Mesothelial cell of epicardium (in vitro differentiated cells): Measurements from ENCODE around the gene GGCT. TPM values are rescaled to one million over a fixed set of nuclear protein-coding genes. Genes with fewer than 3 reads are reported as not detected.
"Not testable (repeated sequence)": the region's sequence is repeated elsewhere in the genome, so short reads cannot be mapped to it uniquely, and the experiment has no call there.

Source experiments
- DNase-seq, 2 experiments: peaks; one replicate each; pipeline ENCODE4 v3.0.0; 2021; ENCODE audit warnings: low spot score in 2 of 2; ENCODE audit not compliant: unreplicated experiment in 2 of 2
- H3K27ac Mint-ChIP-seq: 2 replicates; pipeline ENCODE4 v1.8.0; 2021; ENCODE audit warnings: mixed read lengths
- H3K27me3 Mint-ChIP-seq: 2 replicates; pipeline ENCODE4 v1.8.0; 2021; ENCODE audit warnings: low read depth, mixed read lengths
- H3K36me3 Mint-ChIP-seq: 2 replicates; pipeline ENCODE4 v1.8.0; 2021; ENCODE audit warnings: mixed read lengths
- H3K4me1 Mint-ChIP-seq: 2 replicates; pipeline ENCODE4 v1.8.0; 2021; ENCODE audit warnings: mixed read lengths
- H3K4me3 Mint-ChIP-seq: 2 replicates; pipeline ENCODE4 v1.8.0; 2021; ENCODE audit warnings: mild to moderate bottlenecking, moderate library complexity, mixed read lengths
- H3K9me3 Mint-ChIP-seq: 2 replicates; pipeline ENCODE4 v1.8.0; 2021; ENCODE audit warnings: mixed read lengths
- total RNA-seq: library from RNA; stranded (reverse); gene quantifications from 3 replicates; pipeline ENCODE4 v1.2.1, GENCODE V29; 2021
- TF ChIP-seq, protein P1 (sequence below): fragments of 200-600 bp; sonication (generic); IDR thresholded peaks from one replicate; pipeline ENCODE4 v1.5.0; 2021; ENCODE audit warnings: antibody characterized with exemption; ENCODE audit not compliant: unreplicated experiment

The GGCT gene
- total RNA-seq, 1 donor from 2014 or later, result 36.6 TPM

GRCh38 chr7:30510124-30511075 is 5.8 kb upstream of the GGCT start:
- H3K4me3 Mint-ChIP-seq, result no peak overlapping the region
- peaks cover 46% of the 10 kb centered on the region for H3K4me1 Mint-ChIP-seq
- no peak for DNase-seq
- TF ChIP-seq, protein P1, sequence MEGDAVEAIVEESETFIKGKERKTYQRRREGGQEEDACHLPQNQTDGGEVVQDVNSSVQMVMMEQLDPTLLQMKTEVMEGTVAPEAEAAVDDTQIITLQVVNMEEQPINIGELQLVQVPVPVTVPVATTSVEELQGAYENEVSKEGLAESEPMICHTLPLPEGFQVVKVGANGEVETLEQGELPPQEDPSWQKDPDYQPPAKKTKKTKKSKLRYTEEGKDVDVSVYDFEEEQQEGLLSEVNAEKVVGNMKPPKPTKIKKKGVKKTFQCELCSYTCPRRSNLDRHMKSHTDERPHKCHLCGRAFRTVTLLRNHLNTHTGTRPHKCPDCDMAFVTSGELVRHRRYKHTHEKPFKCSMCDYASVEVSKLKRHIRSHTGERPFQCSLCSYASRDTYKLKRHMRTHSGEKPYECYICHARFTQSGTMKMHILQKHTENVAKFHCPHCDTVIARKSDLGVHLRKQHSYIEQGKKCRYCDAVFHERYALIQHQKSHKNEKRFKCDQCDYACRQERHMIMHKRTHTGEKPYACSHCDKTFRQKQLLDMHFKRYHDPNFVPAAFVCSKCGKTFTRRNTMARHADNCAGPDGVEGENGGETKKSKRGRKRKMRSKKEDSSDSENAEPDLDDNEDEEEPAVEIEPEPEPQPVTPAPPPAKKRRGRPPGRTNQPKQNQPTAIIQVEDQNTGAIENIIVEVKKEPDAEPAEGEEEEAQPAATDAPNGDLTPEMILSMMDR, result peak; percentile 62
- H3K27me3 Mint-ChIP-seq, result no peaks in the 10 kb centered on the region
- peak overlapping the region; percentile 67 for H3K27ac Mint-ChIP-seq
- H3K9me3 Mint-ChIP-seq, result peaks cover 11% of the 10 kb centered on the region
- H3K36me3 Mint-ChIP-seq, result no peaks in the 10 kb centered on the region

GRCh38 chr7:30509171-30509857 is 4.7 kb upstream of the GGCT start:
- DNase-seq, H3K27me3 Mint-ChIP-seq, H3K36me3 Mint-ChIP-seq: not testable (repeated sequence)
- peaks cover 48% of the 10 kb centered on the region for H3K4me1 Mint-ChIP-seq
- peak overlapping the region; percentile 87 for H3K27ac Mint-ChIP-seq
- H3K4me3 Mint-ChIP-seq, result peak overlapping the region; percentile 30
- H3K9me3 Mint-ChIP-seq, result peaks cover 11% of the 10 kb centered on the region

DNA sequence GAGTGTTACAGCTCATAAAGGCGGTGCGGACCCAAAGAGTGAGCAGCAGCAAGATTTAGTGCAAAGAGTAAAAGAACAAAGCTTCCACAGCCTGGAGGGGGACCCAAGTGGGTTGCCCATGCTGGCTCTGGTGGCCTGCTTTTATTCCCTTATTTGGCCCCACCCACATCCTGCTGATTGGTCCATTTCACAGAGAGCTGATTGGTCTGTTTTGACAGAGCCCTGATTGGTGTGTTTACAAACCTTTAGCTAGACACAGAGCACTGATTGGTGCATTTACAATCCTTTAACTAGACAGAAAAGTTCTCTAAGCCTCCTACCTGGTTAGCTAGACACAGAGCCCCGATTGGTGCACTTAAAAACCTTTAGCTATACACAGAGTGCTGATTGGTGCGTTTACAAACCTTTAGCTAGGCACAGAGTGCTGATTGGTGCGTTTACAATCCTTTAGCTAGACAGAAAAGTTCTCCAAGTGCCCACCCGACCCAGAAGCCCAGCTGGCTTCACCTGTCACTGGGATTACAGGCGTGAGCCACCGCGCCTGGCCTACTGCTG is 2.8 kb upstream of the GGCT start:
- not testable (repeated sequence) for DNase-seq, H3K27me3 Mint-ChIP-seq, H3K36me3 Mint-ChIP-seq, H3K27ac Mint-ChIP-seq, H3K4me3 Mint-ChIP-seq
- Mint-ChIP-seq H3K9me3 (peaks cover 11% of the 10 kb centered on the region), H3K4me1 (peaks cover 58% of the 10 kb centered on the region)

- Mint-ChIP-seq H3K4me3 (peak overlapping the region; percentile 73), H3K4me1 (peaks cover 49% of the 10 kb centered on the region), H3K27me3 (no peaks in the 10 kb centered on the region), H3K9me3 (peaks cover 11% of the 10 kb centered on the region), H3K27ac (peak overlapping the region; percentile 87), H3K36me3 (no peaks in the 10 kb centered on the region)
- no peak for DNase-seq
- TF ChIP-seq, protein P1, result no peak
Measured at GRCh38 chr7:30505174-30505697, 607 bp upstream of the GGCT start.

- TF ChIP-seq, protein P1, result no peak
- peaks cover 3% of the 10 kb centered on the region for H3K36me3 Mint-ChIP-seq
Measured at GRCh38 chr7:30503274-30504212, 1.1 kb downstream of the GGCT start.

More at GRCh38 chr7:30503274-30504212, 1.1 kb downstream of the GGCT start:
- Mint-ChIP-seq H3K9me3 (peaks cover 11% of the 10 kb centered on the region), H3K4me1 (peaks cover 39% of the 10 kb centered on the region), H3K27me3 (no peaks in the 10 kb centered on the region), H3K27ac (peak overlapping the region; percentile 31), H3K4me3 (peak overlapping the region; percentile 73)
- no peak for DNase-seq
